IMR-90 (cell line): ENCODE results near the gene CALM1. TPM values are rescaled to one million over a fixed set of nuclear protein-coding genes. Genes with fewer than 3 reads are reported as not detected.

ENCODE experiments used
- ATAC-seq: fragments of 200-7000 bp; cut with Tn5 transposase; 2 replicates; pipeline ENCODE4 v1.9.1; 2020; ENCODE audit warnings: low read depth, mild to moderate bottlenecking, moderate library complexity
- BruUV-seq: library from RNA; stranded (reverse); fragments of 400-500 nt; replicated peaks from 2 replicates; lab custom pipeline; 2021; lab: Mats Ljungman, UMichigan
- CTCF ChIA-PET: fragments of 300-600 bp; formaldehyde crosslinking; extraction: SDS; loops from one replicate; lab custom pipeline; 2021; ENCODE audit warnings: antibody characterized with exemption; lab: Yijun Ruan, JAX
- POLR2A ChIA-PET: fragments of 300-600 bp; sonication (Branson Sonifier 250); formaldehyde crosslinking; loops from one replicate; lab custom pipeline; 2022; ENCODE audit warnings: antibody characterized with exemption; ENCODE audit not compliant: unreplicated experiment; lab: Charles Lee
- DNase-seq: peaks from one replicate; pipeline ENCODE4 v3.0.0; 2013
- H2AFZ ChIP-seq: replicated peaks from 2 replicates; pipeline ENCODE3; 2013; ENCODE audit warnings: low read length, mild to moderate bottlenecking; ENCODE audit not compliant: poor library complexity
- H2AK5ac ChIP-seq: 2 replicates; pipeline ENCODE4 v1.6.1; 2013; ENCODE audit warnings: low read depth, low read length, inconsistent platforms
- H2AK9ac ChIP-seq: replicated peaks from 2 replicates; pipeline ENCODE3; 2013; ENCODE audit warnings: mild to moderate bottlenecking, low read depth, low read length, moderate library complexity; ENCODE audit not compliant: poor library complexity
- H2BK120ac ChIP-seq: 2 replicates; pipeline ENCODE4 v1.6.1; 2013; ENCODE audit warnings: low read depth, low read length, inconsistent platforms
- H2BK15ac ChIP-seq: 3 replicates; pipeline ENCODE4 v1.6.1; 2013; ENCODE audit warnings: low read depth, low read length, inconsistent platforms
- H2BK20ac ChIP-seq: 2 replicates; pipeline ENCODE4 v1.6.1; 2013; ENCODE audit warnings: low read depth, mild to moderate bottlenecking, inconsistent platforms, low read length, moderate library complexity
- H2BK5ac ChIP-seq: 2 replicates; pipeline ENCODE4 v1.6.1; 2013; ENCODE audit warnings: mild to moderate bottlenecking, low read depth, low read length, inconsistent platforms; ENCODE audit not compliant: poor library complexity, severe bottlenecking
- H3K14ac ChIP-seq: replicated peaks from 2 replicates; pipeline ENCODE4 v1.6.1; 2013; ENCODE audit warnings: low read depth, low read length, inconsistent platforms
- H3K18ac ChIP-seq: 2 replicates; pipeline ENCODE4 v1.6.1; 2013; ENCODE audit warnings: low read depth, low read length, control low read depth
- H3K23ac ChIP-seq: 2 replicates; pipeline ENCODE4 v1.6.1; 2013; ENCODE audit warnings: low read depth, low read length, inconsistent platforms
- H3K27ac ChIP-seq: 2 replicates; pipeline ENCODE4 v1.5.1; 2013; ENCODE audit warnings: mild to moderate bottlenecking, control low read depth, low read length; ENCODE audit not compliant: insufficient read depth
- H3K27me3 ChIP-seq: 2 replicates; pipeline ENCODE4 v1.6.1; 2013; ENCODE audit warnings: low read length; ENCODE audit not compliant: control insufficient read depth, insufficient read depth
- H3K36me3 ChIP-seq: 2 replicates; pipeline ENCODE4 v1.6.1; 2013; ENCODE audit warnings: low read length, mixed read lengths; ENCODE audit not compliant: control insufficient read depth, insufficient read depth
- H3K4ac ChIP-seq: 2 replicates; pipeline ENCODE4 v1.6.1; 2013; ENCODE audit warnings: low read depth, low read length, inconsistent platforms
- H3K4me1 ChIP-seq: 2 replicates; pipeline ENCODE4 v1.6.1; 2013; ENCODE audit warnings: low read length, mixed read lengths; ENCODE audit not compliant: control insufficient read depth, insufficient read depth
- H3K4me2 ChIP-seq: 2 replicates; pipeline ENCODE4 v1.6.1; 2013; ENCODE audit warnings: low read depth, mild to moderate bottlenecking, control low read depth, low read length, moderate library complexity
- H3K4me3 ChIP-seq: 2 replicates; pipeline ENCODE4 v1.5.1; 2013; ENCODE audit warnings: low read depth, mild to moderate bottlenecking, control low read depth, low read length, moderate library complexity; ENCODE audit not compliant: insufficient read depth
- H3K56ac ChIP-seq: 2 replicates; pipeline ENCODE4 v1.6.1; 2013; ENCODE audit warnings: low read length, inconsistent platforms; ENCODE audit not compliant: insufficient read depth; ENCODE audit errors: extremely low read depth
- H3K79me1 ChIP-seq, 2 experiments: 2 replicates each; pipeline ENCODE4 v1.6.1; 2013; ENCODE audit warnings: low read length in 2 of 2, inconsistent platforms in 1 of 2, low read depth in 1 of 2
- H3K9ac ChIP-seq: 2 replicates; pipeline ENCODE4 v1.6.1; 2013; ENCODE audit warnings: low read depth, low read length, control low read depth
- H3K9me1 ChIP-seq: 2 replicates; pipeline ENCODE4 v1.6.1; 2013; ENCODE audit warnings: low read length, inconsistent platforms; ENCODE audit not compliant: insufficient read depth
- H3K9me3 ChIP-seq: 2 replicates; pipeline ENCODE4 v1.6.1; 2013; ENCODE audit warnings: low read length; ENCODE audit not compliant: control insufficient read depth, insufficient read depth
- H4K20me1 ChIP-seq: 2 replicates; pipeline ENCODE4 v1.6.1; 2013; ENCODE audit warnings: low read length, inconsistent platforms; ENCODE audit not compliant: insufficient read depth
- H4K5ac ChIP-seq: 2 replicates; pipeline ENCODE4 v1.6.1; 2013; ENCODE audit warnings: mild to moderate bottlenecking, low read depth, low read length, control low read depth
- H4K8ac ChIP-seq, 2 experiments: 2 replicates each; pipeline ENCODE4 v1.6.1; 2013; ENCODE audit warnings: low read depth in 2 of 2, low read length in 2 of 2, control low read depth in 1 of 2, inconsistent platforms in 1 of 2
- H4K91ac ChIP-seq: 2 replicates; pipeline ENCODE4 v1.6.1; 2013; ENCODE audit warnings: low read depth, low read length, inconsistent platforms; ENCODE audit not compliant: insufficient read depth
- BHLHE40 ChIP-seq: fragments of 150-350 bp; IDR thresholded peaks from 2 replicates; pipeline ENCODE4 v1.6.1; 2016; ENCODE audit warnings: mild to moderate bottlenecking, low read depth, low read length
- CEBPB ChIP-seq: IDR thresholded peaks from 2 replicates; pipeline ENCODE4 v1.6.1; 2012; ENCODE audit warnings: low read depth, low read length, improper control_type of control experiment
- CTCF ChIP-seq: conservative IDR thresholded peaks from 2 replicates; pipeline ENCODE4 v1.5.1; 2012; ENCODE audit warnings: mild to moderate bottlenecking, low read depth, low read length, improper control_type of control experiment
- FOS ChIP-seq: fragments of 150-350 bp; IDR thresholded peaks from 2 replicates; pipeline ENCODE4 v1.6.1; 2016; ENCODE audit warnings: low read depth, low read length
- MAZ ChIP-seq: IDR thresholded peaks from 2 replicates; pipeline ENCODE4 v1.6.1; 2012; ENCODE audit warnings: low read depth, mild to moderate bottlenecking, low read length, improper control_type of control experiment, moderate library complexity, borderline replicate concordance
- MXI1 ChIP-seq: IDR thresholded peaks from 2 replicates; pipeline ENCODE4 v1.6.1; 2012; ENCODE audit warnings: low read depth, mild to moderate bottlenecking, low read length, moderate library complexity, borderline replicate concordance
- NFE2L2 ChIP-seq: fragments of 150-350 bp; IDR thresholded peaks from 2 replicates; pipeline ENCODE4 v1.6.1; 2016; ENCODE audit warnings: low read depth, mild to moderate bottlenecking, low read length
- RCOR1 ChIP-seq: IDR thresholded peaks from 2 replicates; pipeline ENCODE4 v1.6.1; 2012; ENCODE audit warnings: mild to moderate bottlenecking, low read length, improper control_type of control experiment; ENCODE audit not compliant: insufficient replicate concordance
- RFX5 ChIP-seq: IDR thresholded peaks from 2 replicates; pipeline ENCODE4 v1.8.0; 2012; ENCODE audit warnings: low read depth, mild to moderate bottlenecking, low read length, moderate library complexity
- WGBS, 2 experiments: methylation state at CpG; one replicate each; pipeline versions ENCODE4 v1.1.5 to v1.1.7; 2013; ENCODE audit warnings: missing lambda C conversion rate in 2 of 2; ENCODE audit not compliant: insufficient read length in 1 of 2; ENCODE audit errors: extremely low coverage in 2 of 2; 5-methylcytosine and 5-hydroxymethylcytosine counted together
- dilution Hi-C: fragments of 300-500 bp; cut with HindIII; formaldehyde crosslinking; loops from one replicate; pipeline ENCODE4 v1.14.3; 2018; ENCODE audit warnings: low sequenced_read_pairs; ENCODE audit not compliant: unreplicated experiment
- in situ Hi-C: fragments of 300-500 bp; cut with MboI; formaldehyde crosslinking; loops from 3 replicates; pipeline ENCODE4 v1.14.3; 2019; ENCODE audit warnings: low sequenced_read_pairs, inconsistent platforms, mixed read lengths
- intact Hi-C: fragments of 100-400 bp; cut with micrococcal nuclease; formaldehyde crosslinking; loops from 2 replicates; pipeline ENCODE4 v1.10.0; 2022
- polyA plus RNA-seq, 3 experiments: library from polyadenylated mRNA; depleted of rRNA; stranded (reverse); fragments of >200 nt; gene quantifications; 2 replicates each; pipeline ENCODE4 v1.2.3, GENCODE V29; 2012; ENCODE audit warnings: low replicate concordance in 1 of 3
- total RNA-seq: library from RNA; depleted of rRNA; stranded (reverse); fragments of >200 nt; gene quantifications from 2 replicates; pipeline ENCODE4 v1.2.3, GENCODE V29; 2012

Gene CALM1
- total and polyA plus RNA-seq, 2 of the 4 experiments (the other 2 are of a cell fraction): 72.9 to 188 TPM

DNA sequence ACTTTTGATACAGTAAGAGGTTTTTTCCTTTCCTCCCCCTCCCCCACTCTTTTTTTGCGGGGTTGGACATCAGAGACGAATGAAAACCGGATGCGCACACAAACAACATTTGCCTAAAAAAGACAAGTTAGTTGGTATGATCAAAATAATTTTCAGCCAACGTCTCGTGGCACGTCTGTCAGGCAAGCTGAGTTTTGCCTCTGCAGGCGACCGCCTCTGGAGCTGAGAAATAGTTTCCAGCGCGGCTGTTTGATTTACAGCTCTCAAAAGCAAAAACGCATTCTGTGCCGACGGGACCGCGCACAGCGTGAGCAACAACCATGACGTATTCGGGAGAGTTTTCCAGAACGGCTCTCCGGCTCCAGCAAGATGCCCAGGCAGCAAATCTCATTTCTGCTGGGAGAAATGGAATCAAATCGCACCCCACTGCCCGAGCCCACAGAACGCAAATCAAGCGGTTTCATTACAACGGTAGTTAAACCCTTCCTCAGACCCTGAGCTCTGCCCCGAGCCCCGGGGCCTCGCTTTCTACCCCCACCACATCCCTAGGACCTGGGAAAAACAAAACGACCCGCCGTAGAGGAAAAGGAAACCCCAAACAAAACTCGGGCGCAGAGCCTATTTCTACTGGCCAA lies 14.2 kb upstream of the CALM1 start:
- H2BK5ac ChIP-seq: peak overlapping the region; percentile 88
- BruUV-seq: TSS peak; percentile 82
- H3K9ac ChIP-seq: peak overlapping the region; percentile 92
- peak overlapping the region; percentile 92 for H4K5ac ChIP-seq
- H2BK20ac ChIP-seq: 0 out of 2 replicates have a peak overlapping the region, but pooled peaks have one; percentile 5
- peak; percentile 79 for DNase-seq
- H3K14ac ChIP-seq: peak overlapping the region; percentile 95
- peaks cover 13% of the 10 kb centered on the region for H3K4me1 ChIP-seq
- peaks cover 3 to 12% of the 10 kb centered on the region in 2 experiments; a peak in 1 of 4 replicates for H3K79me1 ChIP-seq
- peak overlapping the region; percentile 82 to 95 for H4K8ac ChIP-seq
- peak overlapping the region; percentile 99 for H3K56ac ChIP-seq
- intact Hi-C loops: loop anchor here (1.0 to 5.0 kb wide), 4 partner anchors 15 to 678 kb away; partner anchors contain the start of genes CALM1 and RPS6KA5
- H3K27me3 ChIP-seq: no peaks in the 10 kb centered on the region
- H3K4me3 ChIP-seq: peak overlapping the region; percentile 68
- peak overlapping the region; percentile 97 for H2AK9ac ChIP-seq
- H3K27ac ChIP-seq: peak overlapping the region; percentile 92
- H3K9me3 ChIP-seq: no peaks in the 10 kb centered on the region
- dilution Hi-C loops: no loop called here
- 0% methylated on average over 6 of the region's 34 CpGs; no CpG with 5 or more reads in 1 of the 2 experiments for WGBS, 2 experiments
- H3K18ac ChIP-seq: peak overlapping the region; percentile 92
- peak overlapping the region; percentile 43; the same call in 2 of the 3 replicates for H2BK15ac ChIP-seq
- peak overlapping the region; percentile 91 for H2AFZ ChIP-seq
- peak overlapping the region; percentile 77 for H4K91ac ChIP-seq
- in situ Hi-C loops: loop anchor here (25.0 kb wide), 1 partner anchor 780 kb away; no protein-coding TSS in a partner anchor
- H2AK5ac ChIP-seq: peak overlapping the region; percentile 65
- H2BK120ac ChIP-seq: peak overlapping the region; percentile 83
- peak overlapping the region; percentile 89 for H3K23ac ChIP-seq
- peak; percentile 21 for ATAC-seq
- H3K4me2 ChIP-seq: peak overlapping the region; percentile 87
- no peaks in the 10 kb centered on the region for H4K20me1 ChIP-seq
- H3K4ac ChIP-seq: peak overlapping the region; percentile 96
- CTCF ChIA-PET: no interaction called here
- H3K9me1 ChIP-seq: 0 out of 2 replicates have a peak, but pooled peaks cover 2% of the 10 kb centered on the region
- H3K36me3 ChIP-seq: no peaks in the 10 kb centered on the region
- POLR2A ChIA-PET: interaction anchor here (0.6 to 0.7 kb wide), 2 partner anchors 317 to 738 kb away, joined by 3 to 8 read pairs; no protein-coding TSS in a partner anchor
- no peak for TF ChIP-seq FOS
- no peak for TF ChIP-seq BHLHE40
- no peak; the same call in 1 of the 2 replicates for TF ChIP-seq MXI1
- no peak for TF ChIP-seq RCOR1
- no peak for TF ChIP-seq CEBPB
- no peak for TF ChIP-seq MAZ
- no peak for TF ChIP-seq CTCF
- TF ChIP-seq RFX5: no peak
- TF ChIP-seq NFE2L2: no peak
